Kidney (tissue), 14 donors: ENCODE measurements around the gene PPEF2. TPM values are rescaled to one million over a fixed set of nuclear protein-coding genes. Genes with fewer than 3 reads are reported as not detected.

ENCODE experiments used
- DNase-seq, 5 donors: peaks; one replicate each; pipeline ENCODE4 v3.0.0-alpha.2; 2013 to 2020
- FAIRE-seq: peaks from 2 replicates; lab custom pipeline; 2012; peaks lifted over from hg19 to GRCh38; lab: Jason Lieb, UNC
- H3K27ac ChIP-seq, 2 donors: one replicate each; pipeline ENCODE4 v1.7.0; 2013; ENCODE audit warnings: low read depth in 2 of 2, low read length in 2 of 2, inconsistent platforms in 1 of 2
- H3K27me3 ChIP-seq: one replicate; pipeline ENCODE4 v1.7.1; 2013; ENCODE audit warnings: low read length, inconsistent platforms; ENCODE audit not compliant: control insufficient read depth, insufficient read depth
- H3K36me3 ChIP-seq, 3 donors: one replicate each; pipeline versions ENCODE4 v1.7.0 to v1.7.1; 2013; ENCODE audit warnings: low read length in 3 of 3, control low read depth in 1 of 3, inconsistent platforms in 1 of 3; ENCODE audit not compliant: insufficient read depth in 3 of 3, control insufficient read depth in 2 of 3
- H3K4me1 ChIP-seq, 3 donors: one replicate each; pipeline versions ENCODE4 v1.7.0 to v1.7.1; 2013; ENCODE audit warnings: low read length in 3 of 3, inconsistent platforms in 1 of 3, low read depth in 1 of 3; ENCODE audit not compliant: control insufficient read depth in 2 of 3, insufficient read depth in 2 of 3
- H3K4me3 ChIP-seq, 3 donors: one replicate each; pipeline versions ENCODE4 v1.7.0 to v1.8.1; 2013; ENCODE audit warnings: low read length in 3 of 3, control low read depth in 1 of 3, inconsistent platforms in 1 of 3
- H3K9ac ChIP-seq, 3 donors: one replicate each; pipeline versions ENCODE4 v1.7.0 to v1.7.1; 2013; ENCODE audit warnings: low read length in 3 of 3, control low read depth in 1 of 3, inconsistent platforms in 1 of 3
- H3K9me3 ChIP-seq, 3 donors: one replicate each; pipeline versions ENCODE4 v1.7.0 to v1.7.1; 2013; ENCODE audit warnings: low read length in 3 of 3, control low read depth in 1 of 3, inconsistent platforms in 1 of 3; ENCODE audit not compliant: control insufficient read depth in 2 of 3, insufficient read depth in 1 of 3
- intact Hi-C: fragments of 100-400 bp; cut with DNase I; formaldehyde crosslinking; loops from one replicate; pipeline ENCODE4 v1.11.1; 2022
- polyA plus RNA-seq: library from polyadenylated mRNA; stranded (reverse); fragments of 350-450 nt; fragmentation: Illumina TruSeq; extraction: RNeasy Lipid Tissue Mini Kit (QIAGEN cat#74804); gene quantifications from one replicate; pipeline ENCODE4 v1.2.3, GENCODE V29; 2014; ENCODE audit warnings: low read depth, low replicate concordance; ENCODE audit not compliant: insufficient read depth
- total RNA-seq: library from RNA; stranded (reverse); fragmentation: NEBNext Ultra II Directional; extraction: Animal tissue kit (Norgen Biotek cat#: 25700); gene quantifications from one replicate; pipeline ENCODE4 v1.2.1, GENCODE V29; 2021
- TF ChIP-seq, protein P1 (sequence below): IDR thresholded peaks from 3 replicates; pipeline ENCODE4 v1.5.1; 2012; ENCODE audit warnings: mild to moderate bottlenecking, moderate library complexity, borderline replicate concordance; ENCODE audit not compliant: insufficient read depth; ENCODE audit errors: extremely low read depth
- donor health status: control.
- donor health status: control.
- donor health status: control.
- donor health status: control.
- donor health status: control.
- donor health status: DM: yes; HTN: yes; CAD: no.
- donor health status: Normal renal cell carcinoma (clear cell type).

PPEF2 gene
- total and polyA plus RNA-seq, 2 donors from 2014 or later, result not detected

DNA sequence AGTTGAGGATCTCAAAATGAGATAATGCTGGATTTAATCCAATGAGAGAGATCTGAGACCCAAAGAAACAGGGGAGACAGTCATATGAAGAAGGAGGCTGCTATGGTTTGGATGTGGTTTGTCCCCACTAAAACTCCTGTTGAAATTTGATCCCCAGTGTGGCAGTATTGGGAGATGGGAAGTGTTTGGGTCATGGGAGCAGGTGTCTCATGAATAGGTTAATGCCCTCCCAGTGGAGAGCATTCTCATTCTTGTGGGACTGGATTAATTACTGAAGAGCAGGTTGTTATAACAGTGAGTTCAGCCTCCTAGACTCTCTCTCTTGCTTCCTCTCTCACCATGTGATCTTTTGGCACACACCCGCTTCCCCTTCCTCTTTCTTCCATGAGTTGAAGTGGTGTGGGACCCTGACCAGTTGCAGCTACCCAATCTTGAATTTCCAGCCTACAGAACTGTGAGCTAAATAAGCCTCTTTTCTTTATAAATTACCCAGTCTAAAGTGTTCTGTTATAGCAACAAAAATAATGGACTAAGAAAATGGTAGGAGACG lies 70.3 kb downstream of the PPEF2 start:
- Histone ChIP-seq H3K4me1 (no peaks in the 10 kb centered on the region), H3K4me3 (no peak overlapping the region), H3K27ac (no peak overlapping the region), H3K36me3 (no peaks in the 10 kb centered on the region), H3K9me3 (no peaks in the 10 kb centered on the region), H3K27me3 (no peaks in the 10 kb centered on the region), H3K9ac (no peak overlapping the region)
- FAIRE-seq, result no peak
- TF ChIP-seq, protein P1, sequence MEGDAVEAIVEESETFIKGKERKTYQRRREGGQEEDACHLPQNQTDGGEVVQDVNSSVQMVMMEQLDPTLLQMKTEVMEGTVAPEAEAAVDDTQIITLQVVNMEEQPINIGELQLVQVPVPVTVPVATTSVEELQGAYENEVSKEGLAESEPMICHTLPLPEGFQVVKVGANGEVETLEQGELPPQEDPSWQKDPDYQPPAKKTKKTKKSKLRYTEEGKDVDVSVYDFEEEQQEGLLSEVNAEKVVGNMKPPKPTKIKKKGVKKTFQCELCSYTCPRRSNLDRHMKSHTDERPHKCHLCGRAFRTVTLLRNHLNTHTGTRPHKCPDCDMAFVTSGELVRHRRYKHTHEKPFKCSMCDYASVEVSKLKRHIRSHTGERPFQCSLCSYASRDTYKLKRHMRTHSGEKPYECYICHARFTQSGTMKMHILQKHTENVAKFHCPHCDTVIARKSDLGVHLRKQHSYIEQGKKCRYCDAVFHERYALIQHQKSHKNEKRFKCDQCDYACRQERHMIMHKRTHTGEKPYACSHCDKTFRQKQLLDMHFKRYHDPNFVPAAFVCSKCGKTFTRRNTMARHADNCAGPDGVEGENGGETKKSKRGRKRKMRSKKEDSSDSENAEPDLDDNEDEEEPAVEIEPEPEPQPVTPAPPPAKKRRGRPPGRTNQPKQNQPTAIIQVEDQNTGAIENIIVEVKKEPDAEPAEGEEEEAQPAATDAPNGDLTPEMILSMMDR, result no peak
- intact Hi-C loops, result no loop called here
- no peak for DNase-seq

DNA sequence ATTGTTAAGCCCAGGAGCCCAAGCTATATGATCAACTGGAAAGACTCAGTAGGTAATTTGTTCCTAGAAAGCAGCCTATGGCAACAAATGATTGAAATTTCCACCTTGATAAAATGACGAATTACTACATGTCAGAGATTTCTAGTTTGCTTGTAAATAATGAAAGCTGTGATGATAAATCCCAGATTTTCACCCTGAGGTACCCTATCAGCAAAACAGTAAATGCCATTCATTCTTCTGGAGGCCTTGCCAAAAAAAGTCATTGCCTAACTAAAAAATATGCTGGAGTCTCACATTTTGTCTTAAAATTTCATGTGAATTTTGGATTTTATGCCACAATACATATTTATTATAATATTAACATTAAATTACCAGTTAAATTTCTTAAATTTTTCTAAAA lies 71.3 kb downstream of the PPEF2 start:
- no peaks in the 10 kb centered on the region for H3K9me3 ChIP-seq
- no peak overlapping the region for H3K9ac ChIP-seq
- no peaks in the 10 kb centered on the region for H3K27me3 ChIP-seq
- FAIRE-seq, result no peak
- H3K36me3 ChIP-seq, result no peaks in the 10 kb centered on the region
- no peak for DNase-seq
- intact Hi-C loops, result no loop called here
- H3K4me1 ChIP-seq, result no peaks in the 10 kb centered on the region
- H3K4me3 ChIP-seq, result no peak overlapping the region
- no peak overlapping the region for H3K27ac ChIP-seq
- TF ChIP-seq, protein P1, result no peak

DNA sequence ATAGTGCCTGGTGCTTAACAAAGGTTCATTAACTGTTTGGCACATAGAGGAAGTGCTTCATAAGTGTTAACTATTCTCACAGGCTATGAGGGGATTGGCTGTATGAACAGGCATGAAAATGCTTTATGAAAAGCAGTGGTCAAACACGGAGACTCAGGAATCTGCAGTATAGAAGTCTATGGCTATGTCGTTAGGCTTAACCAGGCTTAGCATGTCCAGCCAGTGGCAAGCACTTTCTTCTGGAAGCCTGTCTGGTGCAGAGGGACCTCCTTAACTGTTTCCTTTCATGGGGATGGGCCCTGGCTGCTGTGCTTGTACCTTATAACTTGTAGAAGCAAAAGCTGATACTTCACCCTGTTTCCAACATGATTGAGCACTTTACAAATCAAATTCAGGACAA lies 78.4 kb downstream of the PPEF2 start:
- no peaks in the 10 kb centered on the region for H3K27me3 ChIP-seq
- intact Hi-C loops, result no loop called here
- H3K9me3 ChIP-seq, result no peaks in the 10 kb centered on the region
- no peak overlapping the region for H3K27ac ChIP-seq
- H3K36me3 ChIP-seq, result no peaks in the 10 kb centered on the region
- no peak overlapping the region for H3K9ac ChIP-seq
- no peak overlapping the region for H3K4me3 ChIP-seq
- TF ChIP-seq, protein P1, result no peak
- no peak for DNase-seq
- H3K4me1 ChIP-seq, result peaks cover 0 to 10% (median 4%) of the 10 kb centered on the region in 3 donors
- FAIRE-seq, result no peak

DNA sequence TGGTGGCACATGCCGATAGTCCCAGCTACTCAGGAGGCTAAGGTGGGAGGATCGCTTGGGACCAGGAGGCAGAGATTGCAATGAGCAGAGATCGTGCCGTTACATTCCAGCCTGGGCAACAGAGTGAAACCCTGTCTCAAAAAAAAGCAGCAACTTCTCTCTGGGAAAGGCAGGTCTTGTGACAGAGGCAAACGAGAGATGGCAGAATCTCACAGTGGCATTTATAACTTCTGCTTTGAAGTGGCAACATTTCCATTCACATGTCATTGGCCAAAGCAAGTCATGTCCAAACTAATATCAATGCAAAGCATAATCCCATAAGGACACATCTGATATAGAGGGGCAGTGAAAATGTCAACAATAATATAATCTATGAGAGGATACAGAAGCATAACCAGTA lies 79.8 kb downstream of the PPEF2 start:
- intact Hi-C loops, result no loop called here
- Histone ChIP-seq H3K9me3 (no peaks in the 10 kb centered on the region), H3K27me3 (no peaks in the 10 kb centered on the region), H3K9ac (no peak overlapping the region), H3K4me3 (no peak overlapping the region), H3K36me3 (no peaks in the 10 kb centered on the region), H3K27ac (no peak overlapping the region), H3K4me1 (peaks cover 0 to 10% (median 4%) of the 10 kb centered on the region in 3 donors)
- DNase-seq, result no peak
- TF ChIP-seq, protein P1, result no peak
- no peak for FAIRE-seq
